HG02938 (cell line): ENCODE results near the gene TLR9.

ENCODE experiments used
- ATAC-seq: cut with Tn5 transposase; IDR thresholded peaks from one replicate; pipeline ENCODE4 v1.9.1; 2021; ENCODE audit warnings: mild to moderate bottlenecking, moderate library complexity; ENCODE audit not compliant: unreplicated experiment

TLR9 gene

GRCh38 chr3:52218454-52218853, 7.0 kb downstream of the TLR9 start:
- no peak for ATAC-seq

GRCh38 chr3:52218026-52218425, 7.4 kb downstream of the TLR9 start:
- no peak for ATAC-seq

GRCh38 chr3:52217409-52217805, 8.0 kb downstream of the TLR9 start:
- ATAC-seq: no peak

- no peak for ATAC-seq
Observed at GRCh38 chr3:52216585-52217408, 8.6 kb downstream of the TLR9 start.

GRCh38 chr3:52215351-52215750, 10.1 kb downstream of the TLR9 start:
- no peak for ATAC-seq

GRCh38 chr3:52213901-52214300, 11.5 kb downstream of the TLR9 start:
- ATAC-seq: no peak

GRCh38 chr3:52213005-52213404, 12.4 kb downstream of the TLR9 start:
- no peak for ATAC-seq

- ATAC-seq: no peak
Observed at GRCh38 chr3:52211268-52211891, 14.1 kb downstream of the TLR9 start.

- no peak for ATAC-seq
Observed at GRCh38 chr3:52210550-52211046, 14.8 kb downstream of the TLR9 start.

GRCh38 chr3:52210037-52210436, 15.4 kb downstream of the TLR9 start:
- no peak for ATAC-seq

- no peak for ATAC-seq
Observed at GRCh38 chr3:52208556-52208955, 16.9 kb downstream of the TLR9 start.

GRCh38 chr3:52205727-52206372, 19.6 kb downstream of the TLR9 start:
- ATAC-seq: no peak

GRCh38 chr3:52204337-52205073, 20.9 kb downstream of the TLR9 start:
- no peak for ATAC-seq

- ATAC-seq: no peak
Observed at GRCh38 chr3:52203701-52204100, 21.7 kb downstream of the TLR9 start.

GRCh38 chr3:52202384-52203077, 22.9 kb downstream of the TLR9 start:
- no peak for ATAC-seq

- ATAC-seq: no peak
Observed at GRCh38 chr3:52200981-52201679, 24.3 kb downstream of the TLR9 start.

GRCh38 chr3:52198643-52199608, 26.5 kb downstream of the TLR9 start:
- ATAC-seq: no peak

- ATAC-seq: peak; percentile 69
Observed at GRCh38 chr3:52197842-52198625, 27.4 kb downstream of the TLR9 start, which contains the start of gene ALAS1. ALAS1 (plus strand) TSS chr3:52198160; CDS start chr3:52199242, 1,082 bp downstream.
